Skin of body (tissue), 3 donors: ENCODE measurements around the gene FRAS1. TPM values are rescaled to one million over a fixed set of nuclear protein-coding genes. Genes with fewer than 3 reads are reported as not detected.
A peak's percentile ranks its signal among the peaks of the same experiment; 100 is the strongest.

Experiments used
- DNase-seq: peaks from one replicate; lab custom pipeline; 2025; lab: John Stamatoyannopoulos, UW
- small RNA-seq: library from RNA; depleted of rRNA; stranded (forward); fragments of <200 nt; gene quantifications from one replicate; pipeline ENCODE3, GENCODE V24; 2014; ENCODE audit warnings: low replicate concordance
- total RNA-seq: library from RNA; depleted of rRNA; stranded (reverse); fragments of >200 nt; gene quantifications from one replicate; pipeline ENCODE4 v1.2.3, GENCODE V29; 2014

FRAS1 gene
- total RNA-seq, 1 donor from 2014 or later = 15.2 TPM

DNA sequence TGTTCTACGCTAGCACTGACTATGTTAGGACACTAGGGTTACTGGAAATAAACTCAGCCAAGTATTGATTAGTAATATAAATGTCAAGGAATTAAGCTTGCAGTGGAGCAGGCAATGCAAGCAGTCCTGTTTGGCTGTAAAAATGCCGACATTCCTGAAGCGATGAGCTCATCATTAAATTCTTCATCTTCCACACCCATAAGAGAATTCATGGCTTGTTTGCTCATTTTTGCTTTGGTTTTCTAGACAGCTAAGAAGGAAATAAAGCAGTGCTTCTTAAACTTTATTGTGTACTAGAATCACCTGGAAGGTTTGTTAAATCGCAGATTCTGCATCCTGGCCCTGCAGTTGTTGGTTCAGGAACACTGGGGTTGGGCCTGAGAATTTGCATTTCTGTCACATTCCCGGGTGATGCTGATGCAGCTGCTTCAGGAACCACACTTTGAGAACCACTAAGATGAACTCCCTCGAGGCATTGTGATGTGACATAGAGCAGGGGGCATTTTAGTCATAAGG is 512.2 kb downstream of the FRAS1 start:
- DNase-seq = peak; percentile 84

DNA sequence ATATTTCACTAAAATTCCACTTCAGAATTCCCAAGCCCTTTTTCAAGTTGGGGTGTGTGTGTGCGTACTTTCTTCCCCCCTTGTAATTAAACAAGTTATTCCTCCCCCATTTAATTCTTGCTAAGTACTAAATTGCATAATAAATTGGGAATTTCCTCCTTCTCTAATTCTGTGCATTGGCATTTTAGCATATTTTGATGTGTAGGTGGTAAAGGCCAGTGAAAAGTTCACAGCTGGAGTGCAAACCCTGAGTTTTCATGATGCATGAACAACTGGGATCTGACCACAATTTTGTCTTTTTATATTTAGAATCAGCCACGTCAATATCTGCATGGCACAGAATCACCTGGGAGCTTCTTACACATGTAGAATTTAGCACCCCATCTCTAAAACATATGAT is 513.0 kb downstream of the FRAS1 start:
- DNase-seq = no peak

DNA sequence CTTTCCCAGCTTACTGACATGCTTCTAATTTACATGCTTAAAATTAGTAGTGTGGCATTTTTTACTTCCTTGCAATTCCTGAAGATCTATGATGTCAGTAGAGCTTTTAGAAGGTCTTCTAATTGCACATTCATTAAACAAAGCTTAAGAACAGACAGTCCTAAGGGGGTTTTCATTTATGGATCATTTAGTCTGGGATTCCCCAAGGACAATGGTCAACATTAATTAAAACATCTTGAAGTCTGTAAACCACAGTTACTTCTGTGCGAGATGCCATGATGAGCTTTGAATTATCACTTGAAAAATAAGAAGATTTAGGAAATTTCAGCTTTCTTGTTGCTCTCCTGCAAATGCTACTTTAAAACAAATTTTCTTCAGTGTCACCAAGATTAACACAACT is 514.7 kb downstream of the FRAS1 start:
- DNase-seq = no peak

DNA sequence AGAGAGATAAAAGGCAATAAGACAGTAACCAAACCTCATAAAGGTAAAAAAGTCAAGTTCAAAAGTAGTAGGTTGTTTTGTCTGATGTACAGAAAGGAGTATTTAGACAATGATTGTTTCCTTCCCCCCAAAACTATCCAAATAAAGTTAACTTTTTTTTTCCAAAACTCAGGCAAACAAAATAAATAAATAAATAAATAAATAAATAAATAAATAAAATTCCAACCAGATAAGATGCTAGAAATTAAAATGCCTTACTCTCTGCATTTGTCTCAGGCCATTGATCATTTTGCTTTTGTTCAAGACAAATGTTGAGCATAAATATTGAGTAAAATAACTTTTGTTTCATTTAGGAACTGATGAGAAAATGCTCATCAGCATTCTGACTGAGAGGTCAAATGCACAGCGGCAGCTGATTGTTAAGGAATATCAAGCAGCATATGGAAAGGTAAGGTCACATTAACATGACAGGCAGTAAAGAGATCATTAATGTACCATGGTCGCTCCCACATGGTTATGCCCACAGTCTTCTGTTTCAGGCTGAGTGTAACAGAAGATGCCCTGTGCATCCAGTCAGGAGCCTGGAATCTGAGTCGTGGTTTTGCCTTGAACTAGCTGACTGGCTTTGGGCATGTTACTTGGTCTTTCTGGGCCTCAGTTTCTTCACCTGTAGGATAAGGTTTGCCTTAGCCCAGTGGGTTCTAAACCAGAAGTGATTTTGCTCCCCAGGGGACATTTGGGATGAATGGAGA is 521.7 kb downstream of the FRAS1 start:
- DNase-seq = no peak

DNA sequence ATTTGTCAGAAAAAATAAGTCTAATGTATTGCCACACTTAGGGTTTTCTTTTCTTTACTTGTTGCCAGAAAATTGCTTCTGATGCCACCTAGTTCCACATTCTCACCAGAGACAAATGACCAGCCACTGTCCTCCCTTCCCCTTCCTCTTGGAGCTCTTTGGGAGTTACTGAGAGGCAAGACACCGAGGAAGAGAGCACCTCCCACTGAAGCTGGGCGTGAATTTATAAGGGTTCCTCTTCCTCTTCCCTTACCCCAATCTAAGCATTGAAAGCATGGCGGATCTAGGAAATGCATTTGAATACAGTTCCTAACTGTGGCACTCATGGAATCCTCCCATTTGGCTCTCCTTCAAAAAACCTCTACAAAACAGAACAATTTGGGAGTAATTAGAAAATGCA is 524.5 kb downstream of the FRAS1 start:
- DNase-seq = no peak

DNA sequence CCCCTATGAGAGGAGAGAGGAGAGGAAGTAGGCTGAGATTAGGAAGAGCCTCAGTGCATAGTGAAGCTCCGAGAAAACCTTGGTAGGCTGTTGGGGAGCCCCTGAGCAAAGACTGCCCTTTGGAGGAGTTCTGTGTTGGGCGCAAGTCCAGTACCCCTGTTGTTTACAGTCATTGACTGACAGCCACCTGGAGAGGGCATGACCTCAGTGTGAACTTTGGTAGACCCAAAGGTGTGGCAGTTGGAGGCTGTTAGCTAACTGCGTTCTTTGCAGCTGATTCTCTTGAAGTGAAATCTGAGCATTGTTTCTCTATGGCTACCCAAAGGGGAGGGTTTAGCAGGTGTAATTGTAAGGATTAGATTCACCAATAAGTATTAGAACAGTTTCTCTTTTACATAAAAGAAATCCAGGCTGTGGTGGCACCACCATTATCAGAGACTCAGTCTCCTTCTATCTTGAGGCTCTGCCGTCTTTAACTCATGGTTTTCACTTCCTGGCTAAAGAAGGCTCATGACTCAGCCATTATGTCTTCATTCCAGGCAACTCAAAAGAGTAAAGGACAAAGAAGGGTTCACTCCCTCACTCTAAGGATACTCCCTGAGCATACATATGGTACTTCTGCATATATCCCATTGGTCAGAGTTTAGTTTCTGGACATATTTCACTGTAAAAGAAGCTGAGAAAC is 527.9 kb downstream of the FRAS1 start:
- DNase-seq = no peak

DNA sequence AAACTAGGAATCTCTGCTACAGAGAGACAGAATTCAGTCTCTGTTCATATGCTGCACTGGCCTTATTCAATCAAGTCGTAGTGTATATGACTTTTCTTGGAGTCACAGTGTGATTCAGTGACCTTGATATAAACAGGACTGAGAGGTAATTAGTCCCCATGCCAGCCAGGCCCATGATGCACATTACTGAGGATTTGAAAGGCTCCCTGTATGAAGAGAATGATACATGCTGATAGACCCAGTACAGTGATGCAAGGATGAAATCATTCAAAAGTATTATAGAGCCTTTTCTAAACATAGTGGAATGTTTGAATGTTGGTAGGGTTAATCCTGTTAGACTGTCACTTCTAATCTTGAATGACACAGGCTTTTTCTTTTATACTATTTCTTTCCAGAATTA is 528.5 kb downstream of the FRAS1 start:
- no peak for DNase-seq

DNA sequence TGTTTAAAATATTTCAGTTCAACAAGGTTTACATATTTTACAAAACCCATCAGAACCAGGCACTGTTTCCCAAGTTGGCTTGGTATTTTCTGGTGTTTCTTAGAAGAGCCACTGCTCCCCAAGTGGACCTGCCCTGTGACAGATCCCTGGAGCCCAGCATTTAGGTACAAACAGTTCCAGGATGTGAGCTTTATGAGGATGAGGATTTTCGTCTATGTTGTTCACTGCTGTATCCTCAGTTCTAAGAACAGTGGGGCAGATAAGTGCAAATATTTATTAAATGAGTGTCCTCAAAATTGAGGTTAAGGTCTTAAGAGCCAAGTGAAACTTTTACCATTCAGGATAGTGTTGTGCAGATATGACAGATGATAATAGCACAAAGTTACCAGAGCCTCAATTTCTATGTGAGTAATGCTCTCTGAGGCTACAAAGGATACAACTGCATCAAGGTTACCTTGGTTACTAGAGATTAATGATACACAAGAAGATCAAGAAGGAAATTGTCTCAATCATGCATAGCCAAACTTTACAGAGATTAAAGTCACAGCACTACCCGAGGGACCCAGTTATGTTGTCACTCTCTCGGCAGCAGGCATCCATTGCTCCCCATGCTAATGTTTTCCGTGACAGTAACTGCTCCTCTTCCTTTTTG is 531.9 kb downstream of the FRAS1 start:
- DNase-seq = no peak

DNA sequence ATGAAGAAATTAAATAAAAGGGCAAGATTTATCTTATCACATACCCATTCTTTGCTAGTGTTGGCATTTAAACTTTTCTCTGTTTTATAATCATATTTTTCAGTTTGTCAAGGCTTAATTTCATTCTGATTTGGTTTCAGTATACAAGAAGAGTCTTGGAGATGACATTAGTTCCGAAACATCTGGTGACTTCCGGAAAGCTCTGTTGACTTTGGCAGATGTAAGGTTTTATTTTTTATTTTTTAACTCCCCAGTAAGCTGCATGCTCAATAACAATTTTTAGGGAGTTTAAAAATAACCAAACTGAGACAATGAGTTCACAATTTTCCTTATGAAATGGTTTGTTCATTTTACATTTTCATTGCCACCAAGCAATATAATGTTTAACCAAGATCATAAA is 534.3 kb downstream of the FRAS1 start:
- peak; percentile 17 for DNase-seq

DNA sequence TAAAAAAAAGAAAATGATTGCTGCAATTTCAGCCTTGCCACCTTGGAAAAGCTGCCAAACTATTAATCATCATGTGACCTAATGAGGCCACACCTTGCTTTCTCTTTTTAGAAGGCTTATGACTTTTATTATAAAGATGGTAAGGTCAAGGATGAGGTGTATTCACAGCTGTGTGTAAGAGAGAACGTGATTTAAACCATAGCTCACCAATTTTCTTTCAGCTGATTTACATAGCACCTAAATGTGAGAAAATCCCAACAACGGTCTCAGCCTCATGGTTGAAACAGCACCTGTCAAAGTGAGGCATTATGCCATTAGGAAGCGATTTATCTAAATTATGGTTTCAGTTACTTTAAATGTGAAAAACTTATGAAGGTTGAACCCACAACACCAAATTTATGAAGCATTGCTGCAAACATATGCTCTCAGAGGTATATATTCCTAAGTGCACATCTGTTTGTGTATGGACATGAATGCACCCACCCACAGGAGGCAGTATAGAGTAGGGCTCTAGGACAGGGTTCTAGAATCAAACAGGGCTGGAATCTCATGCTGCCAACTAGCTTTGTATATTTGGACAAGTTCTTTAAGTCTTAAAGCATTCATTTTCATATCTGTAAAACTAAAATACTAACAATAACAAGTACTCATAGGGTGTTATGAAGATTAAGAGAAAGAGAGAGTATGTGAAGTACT is 535.1 kb downstream of the FRAS1 start:
- DNase-seq = no peak

Small RNA genes lying within 50 kb of the gene (small RNA-seq; reads per million reads assigned to genes)
- not detected for gene AC114801.3

Other genes starting within 250 kb of the FRAS1 start
- 39.3 TPM for gene CNOT6L, start 238.0 kb upstream of the FRAS1 start, total RNA-seq
- gene MRPL1, start 194.5 kb upstream of the FRAS1 start, total RNA-seq = 26.8 TPM